HepG2 (cell line): ENCODE results near the gene POLN. TPM values are rescaled to one million over a fixed set of nuclear protein-coding genes. Genes with fewer than 3 reads are reported as not detected.

Source experiments
- AFF4 ChIP-seq: sonication (generic); formaldehyde crosslinking; IDR thresholded peaks from 2 replicates; pipeline ENCODE4 v1.4.0; 2020; ENCODE audit warnings: missing genetic modification reagents
- BORCS8-MEF2B ChIP-seq: sonication (generic); formaldehyde crosslinking; IDR thresholded peaks from 2 replicates; pipeline ENCODE4 v1.8.0; 2022; ENCODE audit warnings: mild to moderate bottlenecking, missing genetic modification reagents
- MIER2 ChIP-seq: IDR thresholded peaks from 2 replicates; pipeline ENCODE4 v1.6.1; 2016; ENCODE audit warnings: missing biosample characterization, missing genetic modification reagents
- RFX3 ChIP-seq: IDR thresholded peaks from 2 replicates; pipeline ENCODE4 v1.6.1; 2016; ENCODE audit warnings: missing biosample characterization, missing genetic modification reagents
- SP5 ChIP-seq: IDR thresholded peaks from 2 replicates; pipeline ENCODE4 v1.6.1; 2016; ENCODE audit warnings: low read depth, borderline replicate concordance
- TFE3 ChIP-seq: IDR thresholded peaks from 2 replicates; pipeline ENCODE4 v1.6.1; 2016
- ZNF235 ChIP-seq: sonication (generic); formaldehyde crosslinking; IDR thresholded peaks from 2 replicates; pipeline ENCODE4 v1.8.1; 2023; ENCODE audit warnings: mild to moderate bottlenecking, missing genetic modification reagents, borderline replicate concordance
- ZNF414 ChIP-seq: sonication (generic); formaldehyde crosslinking; IDR thresholded peaks from 2 replicates; pipeline ENCODE4 v1.5.0; 2020; ENCODE audit warnings: missing genetic modification reagents
- ZNF451 ChIP-seq: sonication (generic); formaldehyde crosslinking; IDR thresholded peaks from 2 replicates; pipeline ENCODE4 v1.5.0; 2020; ENCODE audit warnings: mild to moderate bottlenecking, missing genetic modification reagents
- ZNF652 ChIP-seq: IDR thresholded peaks from 2 replicates; pipeline ENCODE4 v1.6.1; 2016; ENCODE audit warnings: low read depth, borderline replicate concordance
- polyA plus RNA-seq, 8 experiments: library from polyadenylated mRNA; depleted of rRNA in 3 of 8; stranded (reverse) in 7 of 8; unstranded in 1 of 8; fragments of >200 nt; fragmentation: Illumina TruSeq in 4 of 8; extraction: Trizol in 4 of 8; gene quantifications; 2 replicates each; pipeline versions ENCODE4 v1.2.1 to v1.2.3, GENCODE V29; 2011 to 2016; ENCODE audit warnings: low read depth in 4 of 8, missing spikeins in 1 of 8, mixed read lengths in 1 of 8; ENCODE audit not compliant: insufficient read depth in 1 of 8
- total RNA-seq, 5 experiments: library from RNA; depleted of rRNA; stranded (reverse); fragments of >200 nt; fragmentation: Illumina TruSeq; extraction: Trizol; gene quantifications; 2 replicates each; pipeline ENCODE4 v1.2.3, GENCODE V29; 2016; ENCODE audit warnings: low read depth in 1 of 5

Gene POLN
- total and polyA plus RNA-seq, 2 of the 13 experiments (the other 11 are each of a cell fraction or from before 2014, with no cell fraction given), result 0.93 to 1.5 TPM

- TF ChIP-seq SP5 (CRISPR knock-in tag) (no peak; the same call in 1 of the 2 replicates), ZNF235 (0 out of 2 replicates have a peak, but pooled peaks have one; percentile 43), ZNF451 (CRISPR knock-in tag) (0 out of 2 replicates have a peak, but pooled peaks have one; percentile 14), TFE3 (CRISPR knock-in tag) (no peak), BORCS8-MEF2B (CRISPR knock-in tag) (no peak), ZNF652 (CRISPR knock-in tag) (peak; percentile 98), RFX3 (CRISPR knock-in tag) (peak; percentile 35; the same call in 1 of the 2 replicates), AFF4 (no peak), MIER2 (CRISPR knock-in tag) (0 out of 2 replicates have a peak, but pooled peaks have one; percentile 7), ZNF414 (CRISPR knock-in tag) (no peak)
These were observed 169.7 kb downstream of the POLN start (continued) for GRCh38 chr4:2071912-2072867.
